ENCODE results near the gene HMGXB4. TPM values are rescaled to one million over a fixed set of nuclear protein-coding genes. Genes with fewer than 3 reads are reported as not detected.
"Not testable (repeated sequence)": the region's sequence is repeated elsewhere in the genome, so short reads cannot be mapped to it uniquely, and the experiment has no call there.

The HMGXB4 gene
- total RNA-seq, 1 experiment from 2014 or later, result 22.3 TPM

DNA sequence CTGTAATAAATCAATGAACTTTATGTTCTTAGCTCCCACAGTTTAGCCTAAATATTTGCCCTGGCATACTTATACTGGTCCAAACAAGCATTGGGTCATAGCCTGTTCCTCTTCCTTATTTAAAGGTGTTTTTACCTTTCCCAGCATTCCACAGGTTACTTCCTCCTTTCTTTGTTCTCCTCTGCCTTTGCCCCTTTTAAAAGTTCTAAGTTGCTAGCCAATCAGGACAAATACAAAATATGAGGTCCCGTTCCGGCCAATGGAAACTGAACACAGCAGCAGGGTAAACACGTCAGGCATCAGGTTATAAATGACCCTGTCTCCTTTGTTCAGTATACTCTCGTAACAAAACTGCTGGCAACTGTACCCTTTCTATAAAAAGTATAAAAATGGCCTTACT is 12.8 kb upstream of the HMGXB4 start:
- DNase-seq (ENCODE audit: low read depth); in situ Hi-C loops (cut with HindIII; ENCODE audit: low pct_unique_long_range_greater_than_20kb, low sequenced_read_pairs): not testable (repeated sequence)

DNA sequence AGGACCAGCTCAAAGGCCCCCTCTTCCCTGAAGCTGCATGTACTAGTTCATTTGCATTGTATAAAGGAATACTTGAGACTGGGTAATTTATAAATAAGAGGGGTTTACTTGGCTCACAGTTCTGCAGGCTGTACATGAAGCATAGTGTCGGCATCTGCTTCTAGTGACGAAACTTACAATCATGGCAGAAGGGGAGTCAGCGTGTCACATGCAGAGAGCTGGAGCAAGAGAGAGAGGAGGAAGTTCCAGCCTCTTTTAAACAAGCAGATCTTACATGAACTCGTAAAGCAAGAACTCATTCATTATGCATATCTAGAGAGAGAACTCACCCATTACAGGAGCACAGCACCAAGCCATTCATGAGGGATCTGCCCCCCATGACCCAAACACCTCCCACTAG is 7.1 kb upstream of the HMGXB4 start:
- in situ Hi-C loops (cut with HindIII; ENCODE audit: low pct_unique_long_range_greater_than_20kb, low sequenced_read_pairs), result no loop called here
- DNase-seq (ENCODE audit: low read depth), result no peak

DNA sequence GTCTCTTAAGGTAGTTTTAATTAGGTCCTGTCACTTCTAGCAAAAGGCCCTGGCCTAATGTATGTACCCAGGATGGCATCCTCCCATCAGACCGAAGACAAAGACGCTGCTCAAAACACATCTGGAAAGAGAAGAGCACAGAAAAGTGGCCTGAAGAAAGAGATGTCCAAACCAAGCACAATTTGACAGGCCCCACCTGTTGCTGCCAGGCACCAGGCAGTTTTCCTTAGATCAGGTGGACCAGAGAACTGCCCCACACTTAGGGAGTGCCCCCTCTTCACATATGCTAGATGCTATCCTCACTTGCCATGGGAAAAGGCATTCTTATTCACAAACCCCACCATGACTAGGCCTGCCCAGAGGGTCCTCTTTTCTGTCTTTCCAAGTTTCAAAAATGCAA is 3.3 kb upstream of the HMGXB4 start:
- no peak for DNase-seq (ENCODE audit: low read depth)
- in situ Hi-C loops (cut with HindIII; ENCODE audit: low pct_unique_long_range_greater_than_20kb, low sequenced_read_pairs), result no loop called here

DNA sequence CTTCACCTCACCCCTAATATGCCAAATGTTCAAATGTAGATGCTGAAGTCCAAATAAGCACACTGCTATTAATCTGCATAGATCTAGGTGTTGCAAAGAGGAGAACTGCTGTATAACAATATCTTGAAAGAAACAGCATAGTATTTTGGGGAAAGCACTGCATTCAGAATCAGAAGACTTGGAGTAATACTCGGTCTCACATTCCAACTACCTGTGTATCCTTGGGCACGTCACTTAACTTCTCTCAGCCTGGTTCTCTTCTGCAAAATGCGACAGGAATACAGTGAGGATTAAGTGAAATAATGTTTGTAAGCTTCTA is 332 bp upstream of the HMGXB4 start:
- DNase-seq (ENCODE audit: low read depth), result no peak
- in situ Hi-C loops (cut with HindIII; ENCODE audit: low pct_unique_long_range_greater_than_20kb, low sequenced_read_pairs), result no loop called here

DNA sequence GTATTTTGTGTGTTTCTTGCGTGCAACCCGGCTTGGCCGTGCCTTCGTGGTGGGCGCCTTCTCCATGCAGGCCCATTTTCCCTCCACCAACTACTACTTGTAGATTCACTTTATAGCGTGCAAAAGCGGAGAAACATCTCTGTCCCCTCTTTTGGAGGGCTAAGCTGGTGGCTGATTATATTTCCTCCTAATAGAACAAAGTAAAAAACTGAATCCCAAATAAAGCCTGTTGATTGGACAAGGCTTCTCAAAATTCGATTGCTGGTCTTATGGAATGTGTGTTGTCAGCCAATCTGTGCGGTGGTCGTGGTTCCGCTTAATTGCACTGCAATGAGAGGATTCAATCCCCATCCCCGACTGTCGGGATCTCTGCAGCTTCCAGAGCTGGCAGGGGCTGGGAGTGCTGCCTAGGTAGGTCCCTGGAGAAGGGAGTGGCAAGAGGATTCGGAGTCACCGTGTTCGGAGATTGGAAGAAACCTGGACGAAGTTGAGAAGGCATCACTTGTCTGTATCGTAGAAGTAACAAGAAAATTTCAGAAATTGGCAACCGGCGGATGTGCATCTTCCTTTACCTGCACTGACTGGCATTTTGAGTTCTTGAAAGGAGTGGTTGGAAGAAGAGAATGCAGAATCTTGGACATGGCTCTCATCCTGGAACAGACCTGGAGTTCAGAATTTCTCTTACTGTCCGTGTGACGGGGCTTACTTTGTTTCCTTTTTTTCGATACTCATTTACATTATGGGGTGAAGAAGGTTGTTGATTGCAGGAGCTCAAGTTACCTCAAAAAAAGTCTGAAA is 1.1 kb downstream of the HMGXB4 start:
- peak; percentile 37 for DNase-seq (ENCODE audit: low read depth)
- in situ Hi-C loops (cut with HindIII; ENCODE audit: low pct_unique_long_range_greater_than_20kb, low sequenced_read_pairs), result no loop called here

DNA sequence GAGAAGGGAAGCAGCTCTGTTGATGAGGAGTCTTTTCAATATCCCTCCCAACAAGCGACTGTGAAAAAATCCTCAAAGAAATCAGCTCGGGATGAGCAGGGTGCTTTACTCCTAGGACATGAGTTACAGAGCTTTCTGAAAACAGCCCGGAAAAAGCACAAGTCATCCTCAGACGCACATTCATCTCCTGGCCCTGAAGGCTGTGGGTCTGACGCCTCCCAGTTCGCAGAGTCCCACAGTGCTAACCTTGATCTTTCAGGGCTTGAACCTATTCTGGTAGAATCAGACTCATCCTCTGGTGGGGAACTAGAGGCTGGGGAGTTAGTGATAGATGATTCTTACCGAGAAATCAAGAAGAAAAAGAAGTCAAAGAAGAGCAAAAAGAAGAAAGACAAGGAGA is 7.7 kb downstream of the HMGXB4 start:
- DNase-seq (ENCODE audit: low read depth), result no peak
- in situ Hi-C loops (cut with HindIII; ENCODE audit: low pct_unique_long_range_greater_than_20kb, low sequenced_read_pairs), result no loop called here

DNA sequence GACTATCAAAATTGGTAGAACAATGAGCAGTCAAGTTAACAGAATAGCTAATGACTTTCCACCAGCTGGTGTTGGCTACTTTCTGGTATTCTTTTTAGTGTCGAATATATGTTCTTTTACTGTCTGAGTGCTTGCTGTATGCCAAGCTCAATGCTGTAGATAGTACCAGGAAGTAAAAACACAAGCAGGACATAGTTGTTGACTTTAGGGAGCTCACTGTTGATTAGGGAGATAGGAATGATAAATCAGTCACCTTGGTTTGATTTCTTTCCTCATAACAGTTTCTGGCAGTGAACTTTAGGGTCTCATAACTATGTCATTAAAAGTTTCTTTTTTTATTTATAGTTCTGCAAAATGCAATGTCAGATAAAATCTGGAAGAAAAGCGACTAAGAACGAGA is 9.0 kb downstream of the HMGXB4 start:
- no peak for DNase-seq (ENCODE audit: low read depth)
- in situ Hi-C loops (cut with HindIII; ENCODE audit: low pct_unique_long_range_greater_than_20kb, low sequenced_read_pairs), result no loop called here

DNA sequence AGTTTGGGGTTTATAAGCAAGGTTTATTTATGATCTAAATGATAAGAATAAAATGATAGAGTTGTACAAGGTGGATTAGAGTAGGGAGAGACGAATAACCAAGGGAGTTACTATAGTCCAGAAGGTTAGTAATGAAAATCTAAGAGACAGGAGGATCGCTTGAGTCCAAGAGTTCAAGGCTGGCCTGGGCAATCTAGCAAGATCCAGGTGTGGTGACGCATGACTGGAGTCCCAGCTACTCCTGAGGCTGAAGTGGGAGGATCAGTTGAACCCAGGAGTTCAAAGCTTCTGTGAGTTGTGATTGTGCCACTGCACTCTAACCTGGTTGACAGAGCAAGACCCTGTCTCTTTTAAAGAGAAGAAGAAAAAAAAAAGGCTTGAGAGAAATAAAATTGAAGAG is 12.3 kb downstream of the HMGXB4 start:
- no peak for DNase-seq (ENCODE audit: low read depth)
- in situ Hi-C loops (cut with HindIII; ENCODE audit: low pct_unique_long_range_greater_than_20kb, low sequenced_read_pairs), result no loop called here

DNA sequence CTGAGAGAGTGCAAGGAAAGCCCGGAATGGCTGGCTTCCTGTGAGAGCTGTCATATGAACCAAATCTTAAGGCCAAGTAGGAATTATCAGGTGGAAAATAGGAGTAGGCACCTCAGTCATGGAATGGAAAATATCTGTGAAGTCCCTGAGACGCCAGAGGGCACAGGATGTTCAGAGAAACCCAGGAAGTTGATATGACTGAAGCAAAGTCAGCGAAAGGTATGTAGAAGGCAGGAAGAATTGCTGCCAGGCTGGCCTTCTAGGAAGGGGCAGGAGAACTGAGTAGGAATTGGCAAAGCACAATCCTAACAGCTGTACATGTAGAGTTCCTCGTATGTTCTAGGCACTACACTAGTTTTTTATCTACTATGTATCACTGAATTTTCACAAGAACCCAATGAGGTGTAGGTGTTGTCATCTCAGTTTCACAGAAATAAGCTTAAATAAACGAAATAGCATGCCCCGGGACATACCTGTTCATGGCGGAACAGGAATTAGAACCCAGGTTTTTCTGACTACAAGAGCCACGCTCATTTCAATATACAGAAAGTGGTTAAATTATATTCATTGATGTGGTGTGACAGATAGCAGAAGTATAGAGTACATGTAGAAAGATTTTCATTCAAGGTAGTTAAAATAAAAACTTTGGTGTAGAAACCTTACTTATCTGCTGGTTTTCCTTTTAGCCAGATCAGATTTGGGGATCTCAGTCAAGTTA is 17.0 kb downstream of the HMGXB4 start:
- no peak for DNase-seq (ENCODE audit: low read depth)
- in situ Hi-C loops (cut with HindIII; ENCODE audit: low pct_unique_long_range_greater_than_20kb, low sequenced_read_pairs), result no loop called here

DNA sequence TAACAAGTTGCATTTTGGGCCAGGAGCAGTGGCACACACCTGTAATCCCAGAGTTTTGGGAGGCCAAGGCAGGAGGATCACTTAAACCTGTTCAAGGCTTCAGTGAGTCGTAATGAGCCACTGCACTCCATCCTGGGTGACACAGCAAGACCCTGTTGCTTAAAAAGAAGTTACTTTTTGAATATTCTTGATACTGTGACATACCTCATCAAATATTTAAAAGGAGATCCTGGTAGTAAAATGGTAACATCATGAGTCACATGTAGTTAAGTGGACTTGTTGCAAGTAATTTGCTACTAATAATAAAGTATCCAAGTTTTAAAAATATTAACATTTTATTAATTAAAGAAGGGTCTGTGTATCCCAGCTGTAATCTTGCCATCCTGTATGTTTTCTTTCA is 18.3 kb downstream of the HMGXB4 start:
- DNase-seq (ENCODE audit: low read depth), result no peak
- in situ Hi-C loops (cut with HindIII; ENCODE audit: low pct_unique_long_range_greater_than_20kb, low sequenced_read_pairs), result no loop called here

DNA sequence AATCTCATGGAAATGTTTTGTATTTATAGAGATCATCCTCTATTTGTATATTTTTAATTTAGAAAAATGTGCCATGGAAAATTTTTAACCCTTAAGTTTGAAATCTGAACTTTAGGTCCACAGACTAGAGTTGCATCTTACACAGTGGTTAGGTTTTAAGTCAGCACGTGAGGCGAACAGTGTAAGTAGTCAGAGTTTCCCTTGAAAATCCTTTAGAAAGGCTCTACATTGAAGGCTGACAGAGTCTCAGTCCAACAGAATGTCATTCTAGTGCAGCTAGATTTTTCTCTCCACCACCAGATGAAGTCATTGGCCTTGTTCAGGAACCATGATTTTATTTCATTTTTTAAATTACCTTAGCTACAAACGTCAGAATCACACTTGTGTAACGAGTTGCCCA is 18.7 kb downstream of the HMGXB4 start:
- in situ Hi-C loops (cut with HindIII; ENCODE audit: low pct_unique_long_range_greater_than_20kb, low sequenced_read_pairs), result no loop called here
- DNase-seq (ENCODE audit: low read depth), result no peak

DNA sequence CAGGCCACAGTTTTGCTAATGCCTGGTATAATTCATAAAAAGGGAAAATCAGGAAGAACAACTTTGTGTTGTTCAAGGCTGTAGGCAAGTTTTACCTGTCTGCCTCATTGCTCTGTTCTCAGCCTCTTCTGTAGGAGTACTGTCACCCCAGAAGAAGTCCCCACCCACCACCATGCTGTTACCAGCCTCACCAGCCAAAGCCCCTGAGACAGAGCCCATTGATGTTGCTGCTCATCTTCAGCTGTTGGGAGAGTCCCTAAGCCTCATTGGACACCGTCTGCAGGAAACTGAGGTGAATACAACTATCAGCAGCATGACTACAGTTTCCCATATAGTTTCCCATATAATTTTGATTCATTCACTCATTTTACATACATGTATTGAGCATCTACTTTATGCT is 30.8 kb downstream of the HMGXB4 start:
- DNase-seq (ENCODE audit: low read depth), result no peak
- in situ Hi-C loops (cut with HindIII; ENCODE audit: low pct_unique_long_range_greater_than_20kb, low sequenced_read_pairs), result no loop called here

DNA sequence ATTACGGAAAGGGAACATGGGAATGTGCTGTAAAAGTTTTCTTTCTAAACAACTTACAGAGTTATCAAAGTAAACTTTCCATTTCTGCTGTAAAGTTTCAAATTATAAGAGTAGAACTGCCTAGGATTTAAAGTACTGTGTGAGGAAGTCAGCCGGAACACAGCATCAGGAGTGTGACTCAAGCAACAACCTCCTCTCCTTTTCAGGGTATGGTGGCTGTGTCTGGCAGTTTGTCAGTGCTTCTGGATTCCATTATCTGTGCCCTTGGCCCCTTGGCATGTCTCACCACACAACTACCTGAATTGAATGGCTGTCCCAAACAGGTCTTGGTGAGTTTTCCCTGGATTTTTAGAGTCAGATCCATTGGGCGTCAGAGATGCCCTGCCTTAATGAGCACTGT is 35.5 kb downstream of the HMGXB4 start:
- in situ Hi-C loops (cut with HindIII; ENCODE audit: low pct_unique_long_range_greater_than_20kb, low sequenced_read_pairs), result no loop called here
- no peak for DNase-seq (ENCODE audit: low read depth)

DNA sequence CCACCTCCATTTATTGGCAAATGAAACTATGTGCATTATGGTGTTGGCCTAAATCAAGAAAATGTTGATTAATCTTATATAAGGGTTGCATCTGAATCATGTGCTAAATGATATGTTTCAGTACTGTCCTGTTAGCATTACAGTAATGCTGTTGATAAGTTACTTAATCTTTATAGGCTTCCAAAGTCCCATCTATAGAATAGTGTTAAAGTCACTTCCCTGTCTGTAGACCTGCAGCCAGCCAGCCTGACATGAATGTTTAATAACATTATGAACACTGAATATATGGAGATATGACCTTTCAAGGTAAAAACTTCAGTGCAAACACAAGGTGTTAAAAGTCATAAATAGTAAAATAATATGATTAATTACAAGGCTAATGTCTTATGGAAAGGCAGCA is 38.8 kb downstream of the HMGXB4 start:
- DNase-seq (ENCODE audit: low read depth), result no peak
- in situ Hi-C loops (cut with HindIII; ENCODE audit: low pct_unique_long_range_greater_than_20kb, low sequenced_read_pairs), result no loop called here

DNA sequence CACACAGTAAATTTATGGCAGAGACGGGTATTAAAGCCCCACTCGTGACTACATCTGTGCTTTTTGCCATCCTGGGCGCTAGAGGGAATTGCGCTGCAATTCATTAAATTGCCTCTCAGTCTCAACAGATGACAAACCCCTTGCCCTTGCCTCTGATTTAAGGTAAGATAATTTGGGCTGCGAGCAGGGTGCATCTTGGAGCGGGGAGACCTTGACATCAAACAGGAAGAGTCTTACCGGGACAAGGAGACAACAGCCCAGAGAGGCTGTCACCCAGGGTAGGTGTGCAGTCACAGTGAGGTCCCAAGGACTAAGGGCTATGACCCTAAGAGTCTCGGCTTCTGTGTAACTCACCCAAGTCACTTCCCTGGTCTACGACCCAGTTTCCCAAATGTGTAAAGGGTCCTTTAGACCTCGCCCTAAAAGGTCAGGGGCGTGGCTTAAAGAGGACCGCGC is 42.0 kb downstream of the HMGXB4 start:
- no peak for DNase-seq (ENCODE audit: low read depth)
- in situ Hi-C loops (cut with HindIII; ENCODE audit: low pct_unique_long_range_greater_than_20kb, low sequenced_read_pairs), result no loop called here

DNA sequence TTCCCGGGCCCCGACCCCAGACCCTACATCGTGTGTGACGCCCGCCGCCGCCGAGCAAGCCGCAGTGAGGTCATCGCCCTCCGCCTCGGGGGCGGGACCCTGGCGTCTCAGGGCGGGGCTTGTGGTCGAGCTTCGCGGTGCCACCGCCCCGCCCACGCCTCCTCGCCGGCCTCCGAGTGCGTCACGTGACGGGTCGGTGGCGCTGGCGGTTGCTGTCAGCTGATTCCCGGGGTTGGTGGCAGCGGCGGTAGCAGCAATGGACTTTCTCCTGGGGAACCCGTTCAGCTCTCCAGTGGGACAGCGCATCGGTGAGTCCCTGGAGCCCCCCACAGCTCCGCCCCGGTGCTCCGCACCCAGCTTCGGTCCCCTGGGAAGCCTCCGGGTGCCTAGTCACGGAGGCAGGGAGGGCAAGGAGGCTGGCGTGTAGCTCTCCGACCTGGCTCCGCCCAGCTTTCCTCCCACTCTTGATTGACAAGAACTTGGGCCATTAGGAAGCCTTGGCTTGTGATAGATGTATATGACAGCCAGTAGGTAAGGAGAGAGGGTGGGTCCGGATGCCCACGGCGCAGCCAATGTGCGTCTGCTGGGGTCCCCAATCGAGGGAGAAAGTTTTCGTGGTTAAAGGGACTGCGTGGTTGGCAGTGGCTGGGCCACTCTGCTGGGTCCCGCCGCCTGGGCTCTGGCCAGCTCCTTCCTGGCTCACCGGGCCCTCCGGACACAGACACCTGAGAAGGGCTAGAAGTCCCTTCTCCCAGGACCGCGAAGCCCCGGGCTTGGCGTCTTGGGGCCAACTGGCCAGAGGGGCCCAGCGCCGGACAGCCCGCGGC is 42.6 kb downstream of the HMGXB4 start, which contains the start of gene TOM1:
Gene TOM1, plus strand, starts transcription at position 222 of the 827 bp plus-strand sequence. Its CDS starts 35 bp downstream, at position 257.
- in situ Hi-C loops (cut with HindIII; ENCODE audit: low pct_unique_long_range_greater_than_20kb, low sequenced_read_pairs), result no loop called here
- peak; percentile 99 for DNase-seq (ENCODE audit: low read depth)

DNA sequence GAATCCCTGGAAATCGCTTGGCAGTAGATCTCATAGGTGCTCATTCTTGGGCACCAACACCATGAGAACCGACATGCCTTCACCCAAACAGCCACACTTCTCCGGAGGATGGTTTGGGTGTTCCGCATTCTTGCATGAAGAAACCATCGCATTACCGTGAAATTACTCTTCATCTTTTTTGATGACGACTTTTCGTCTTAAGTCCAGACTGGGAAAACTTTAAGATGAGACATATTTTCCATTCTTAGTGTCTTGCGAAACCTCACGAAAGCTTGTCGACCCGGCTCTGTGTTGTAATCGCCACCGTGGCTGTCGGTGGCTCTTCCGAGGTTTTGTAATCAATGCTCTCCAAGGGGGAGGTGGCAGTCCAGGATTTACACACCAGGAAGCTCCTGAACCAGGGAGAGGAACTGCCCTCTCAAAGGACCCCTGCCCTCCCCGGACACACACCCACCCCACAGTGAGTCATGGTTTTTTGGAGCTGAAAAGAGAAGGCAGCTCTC is 44.1 kb downstream of the HMGXB4 start:
- DNase-seq (ENCODE audit: low read depth), result peak; percentile 75
- in situ Hi-C loops (cut with HindIII; ENCODE audit: low pct_unique_long_range_greater_than_20kb, low sequenced_read_pairs), result no loop called here

DNA sequence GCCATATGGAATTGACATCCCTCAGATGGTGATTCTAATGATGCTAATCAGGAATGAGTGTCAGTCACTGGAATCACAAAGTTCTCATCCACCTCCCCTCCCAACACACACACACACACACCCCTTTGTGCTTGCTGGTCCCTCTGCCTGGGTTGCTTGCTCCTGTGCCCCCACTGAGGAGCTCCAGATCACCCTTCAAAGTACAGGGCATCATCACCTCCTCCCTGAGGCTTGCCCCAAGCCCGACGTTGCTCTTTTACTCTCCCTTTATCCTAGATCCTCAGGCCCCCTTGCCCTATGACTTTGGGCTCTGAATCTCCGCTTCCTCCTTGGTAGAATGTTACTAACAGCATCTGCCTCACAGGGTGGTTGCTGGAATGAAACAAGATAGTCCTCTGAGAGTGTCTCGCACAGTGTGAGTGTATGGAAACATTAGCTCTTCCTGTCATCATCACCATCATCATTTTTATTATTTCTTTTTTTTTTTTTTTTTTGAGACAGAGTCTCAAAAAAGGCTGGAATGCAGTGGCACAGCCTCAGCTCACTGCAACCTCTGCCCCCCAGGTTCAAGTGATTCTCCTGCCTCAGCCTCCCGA is 45.8 kb downstream of the HMGXB4 start:
- in situ Hi-C loops (cut with HindIII; ENCODE audit: low pct_unique_long_range_greater_than_20kb, low sequenced_read_pairs), result no loop called here
- DNase-seq (ENCODE audit: low read depth), result no peak
